GM12878 (cell line): ENCODE data around the gene S1PR3.

Experiments
- CEBPB ChIP-seq, 2 experiments: fragments of 150-350 bp in 1 of 2; IDR thresholded peaks; 2 replicates each; pipeline ENCODE4 v1.6.1; 2012 to 2014; ENCODE audit warnings: low read depth in 2 of 2, low read length in 2 of 2, borderline replicate concordance in 1 of 2, inconsistent platforms in 1 of 2
- CREB1 ChIP-seq: IDR thresholded peaks from 2 replicates; pipeline ENCODE4 v1.6.1; 2012; ENCODE audit warnings: low read depth, mild to moderate bottlenecking, inconsistent platforms
- MXI1 ChIP-seq: fragments of 150-350 bp; IDR thresholded peaks from 2 replicates; pipeline ENCODE4 v1.6.1; 2011; ENCODE audit warnings: low read depth, mild to moderate bottlenecking, inconsistent platforms, low read length, improper control_type of control experiment
- MYC ChIP-seq: IDR thresholded peaks from 2 replicates; pipeline ENCODE4 v1.6.1; 2011; ENCODE audit warnings: mild to moderate bottlenecking, low read length, moderate library complexity, inconsistent platforms; ENCODE audit not compliant: insufficient read depth, insufficient replicate concordance, insufficient read length, severe bottlenecking
- NFXL1 ChIP-seq: fragments of 450-650 bp; IDR thresholded peaks from 2 replicates; pipeline ENCODE4 v1.6.1; 2017; ENCODE audit warnings: antibody characterized with exemption, mild to moderate bottlenecking, borderline replicate concordance
- NR2C2 ChIP-seq: IDR thresholded peaks from 2 replicates; pipeline ENCODE4 v1.6.1; 2011; ENCODE audit warnings: borderline replicate concordance, low read depth; ENCODE audit not compliant: control insufficient read depth, insufficient read length
- YY1 ChIP-seq: IDR thresholded peaks from 2 replicates; pipeline ENCODE4 v1.6.1; 2011; ENCODE audit warnings: low read depth, mild to moderate bottlenecking, low read length
- ZBTB11 ChIP-seq: fragments of 450-650 bp; formaldehyde crosslinking; IDR thresholded peaks from 2 replicates; pipeline ENCODE4 v1.5.0; 2022; ENCODE audit warnings: mild to moderate bottlenecking, missing genetic modification characterization
- ZNF274 ChIP-seq: IDR thresholded peaks from one replicate; pipeline ENCODE4 v1.8.0; 2011; ENCODE audit not compliant: insufficient read length, insufficient read depth
- TF ChIP-seq, protein P1 (sequence below), 3 experiments: IDR thresholded peaks in 2 of 3; conservative IDR thresholded peaks in 1 of 3; 2 replicates each; pipeline ENCODE4 v1.5.1; 2011; ENCODE audit warnings: low read depth in 3 of 3, low read length in 3 of 3, mild to moderate bottlenecking in 3 of 3, control low read depth in 2 of 3, moderate library complexity in 2 of 3, inconsistent platforms in 1 of 3, mixed read lengths in 1 of 3; ENCODE audit not compliant: control insufficient read depth in 2 of 3, insufficient read depth in 1 of 3; ENCODE audit errors: extremely low read depth in 1 of 3

DNA sequence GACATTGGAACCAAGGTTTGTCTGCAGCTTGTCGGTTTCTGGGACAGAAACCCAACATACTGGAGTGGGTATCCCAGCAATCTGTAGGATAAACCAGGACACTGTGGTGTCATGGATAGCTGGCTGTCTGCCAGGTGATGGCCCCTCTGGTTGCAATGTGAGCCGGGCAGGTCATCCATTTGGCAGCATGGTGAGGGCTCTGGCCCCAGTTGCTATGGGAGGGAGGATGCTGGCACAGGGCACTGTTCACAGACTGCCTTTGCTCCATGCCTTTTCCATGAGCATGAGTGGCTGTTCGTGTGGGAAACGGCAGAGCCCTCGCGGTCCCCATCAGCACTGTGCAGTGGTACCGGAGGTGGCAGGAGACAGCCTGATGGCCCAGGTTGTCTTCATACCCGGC is 6.4 kb downstream of the S1PR3 start:
- TF ChIP-seq ZBTB11 (CRISPR knock-in tag) = no peak
- no peak for TF ChIP-seq YY1
- TF ChIP-seq CEBPB (IDR thresholded peaks at IDR 0.05; ENCODE audit: borderline replicate concordance in 1 of 2, low read depth in 2 of 2, low read length in 2 of 2) = no peak
- no peak for TF ChIP-seq NR2C2
- no peak for TF ChIP-seq CREB1
- TF ChIP-seq, protein P1, sequence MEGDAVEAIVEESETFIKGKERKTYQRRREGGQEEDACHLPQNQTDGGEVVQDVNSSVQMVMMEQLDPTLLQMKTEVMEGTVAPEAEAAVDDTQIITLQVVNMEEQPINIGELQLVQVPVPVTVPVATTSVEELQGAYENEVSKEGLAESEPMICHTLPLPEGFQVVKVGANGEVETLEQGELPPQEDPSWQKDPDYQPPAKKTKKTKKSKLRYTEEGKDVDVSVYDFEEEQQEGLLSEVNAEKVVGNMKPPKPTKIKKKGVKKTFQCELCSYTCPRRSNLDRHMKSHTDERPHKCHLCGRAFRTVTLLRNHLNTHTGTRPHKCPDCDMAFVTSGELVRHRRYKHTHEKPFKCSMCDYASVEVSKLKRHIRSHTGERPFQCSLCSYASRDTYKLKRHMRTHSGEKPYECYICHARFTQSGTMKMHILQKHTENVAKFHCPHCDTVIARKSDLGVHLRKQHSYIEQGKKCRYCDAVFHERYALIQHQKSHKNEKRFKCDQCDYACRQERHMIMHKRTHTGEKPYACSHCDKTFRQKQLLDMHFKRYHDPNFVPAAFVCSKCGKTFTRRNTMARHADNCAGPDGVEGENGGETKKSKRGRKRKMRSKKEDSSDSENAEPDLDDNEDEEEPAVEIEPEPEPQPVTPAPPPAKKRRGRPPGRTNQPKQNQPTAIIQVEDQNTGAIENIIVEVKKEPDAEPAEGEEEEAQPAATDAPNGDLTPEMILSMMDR (IDR thresholded peaks at IDR 0.05 in 2 of 3, conservative IDR thresholded peaks at IDR 0.05 in 1 of 3; ENCODE audit: control insufficient read depth in 2 of 3, extremely low read depth in 1 of 3, insufficient read depth in 1 of 3, low read depth in 3 of 3, low read length in 3 of 3) = no peak
- no peak for TF ChIP-seq MXI1
- TF ChIP-seq ZNF274 = no peak
- no peak for TF ChIP-seq NFXL1
- TF ChIP-seq MYC = no peak
